ENCODE results near the gene FAM171A1. TPM values are rescaled to one million over a fixed set of nuclear protein-coding genes. Genes with fewer than 3 reads are reported as not detected.

FAM171A1 gene
- total and polyA plus RNA-seq, 2 experiments from 2014 or later = 24.4 to 29.5 TPM

DNA sequence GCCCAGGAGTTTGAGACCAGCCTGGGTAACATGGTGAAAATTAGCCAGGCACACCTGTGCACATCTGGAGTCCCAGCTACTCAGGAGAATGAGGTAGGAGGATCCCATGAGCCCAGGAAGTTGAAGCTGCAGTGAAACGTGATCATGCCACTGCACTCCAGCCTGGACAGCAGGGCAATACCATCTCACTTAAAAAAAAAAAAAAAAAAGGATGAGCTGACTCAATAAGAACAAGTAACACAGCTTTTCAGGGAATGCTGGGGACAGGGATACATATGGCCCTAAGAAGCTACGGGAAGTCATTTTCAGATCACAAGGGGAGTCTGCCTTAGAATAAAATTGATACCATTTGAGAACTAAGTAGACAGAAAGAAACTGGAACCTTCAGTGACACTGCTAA is 41.7 kb downstream of the FAM171A1 start:
- peaks cover 10% of the 10 kb centered on the region for H3K4me1 ChIP-seq (ENCODE audit: insufficient read depth)
- H2AFZ ChIP-seq = no peak overlapping the region
- H3K4me3 ChIP-seq = no peak overlapping the region
- peaks cover 64% of the 10 kb centered on the region for H3K79me2 ChIP-seq
- H3K27me3 ChIP-seq = no peaks in the 10 kb centered on the region
- H3K36me3 ChIP-seq (replicated peaks; ENCODE audit: insufficient read depth, low read depth) = no peaks in the 10 kb centered on the region
- H3K9me3 ChIP-seq (ENCODE audit: low read depth) = no peaks in the 10 kb centered on the region
- no peak for DNase-seq (ENCODE audit: low spot score)
- H4K20me1 ChIP-seq (ENCODE audit: insufficient read depth, poor library complexity, severe bottlenecking) = no peaks in the 10 kb centered on the region
- H3K9me2 ChIP-seq (replicated peaks; ENCODE audit: insufficient read depth) = no peaks in the 10 kb centered on the region
- H3K27ac ChIP-seq = no peak overlapping the region
- WGBS (ENCODE audit: low lambda C conversion rate, missing lambda C conversion rate) = 61% methylated on average over 2 of the region's 2 CpGs
- TF ChIP-seq EZH2 (IDR thresholded peaks at IDR 0.05; ENCODE audit: borderline replicate concordance) (no peak), EZH2phosphoT487 (IDR thresholded peaks at IDR 0.05; ENCODE audit: low read depth, severe bottlenecking, unreplicated experiment) (no peak)
- TF ChIP-seq, protein P1, sequence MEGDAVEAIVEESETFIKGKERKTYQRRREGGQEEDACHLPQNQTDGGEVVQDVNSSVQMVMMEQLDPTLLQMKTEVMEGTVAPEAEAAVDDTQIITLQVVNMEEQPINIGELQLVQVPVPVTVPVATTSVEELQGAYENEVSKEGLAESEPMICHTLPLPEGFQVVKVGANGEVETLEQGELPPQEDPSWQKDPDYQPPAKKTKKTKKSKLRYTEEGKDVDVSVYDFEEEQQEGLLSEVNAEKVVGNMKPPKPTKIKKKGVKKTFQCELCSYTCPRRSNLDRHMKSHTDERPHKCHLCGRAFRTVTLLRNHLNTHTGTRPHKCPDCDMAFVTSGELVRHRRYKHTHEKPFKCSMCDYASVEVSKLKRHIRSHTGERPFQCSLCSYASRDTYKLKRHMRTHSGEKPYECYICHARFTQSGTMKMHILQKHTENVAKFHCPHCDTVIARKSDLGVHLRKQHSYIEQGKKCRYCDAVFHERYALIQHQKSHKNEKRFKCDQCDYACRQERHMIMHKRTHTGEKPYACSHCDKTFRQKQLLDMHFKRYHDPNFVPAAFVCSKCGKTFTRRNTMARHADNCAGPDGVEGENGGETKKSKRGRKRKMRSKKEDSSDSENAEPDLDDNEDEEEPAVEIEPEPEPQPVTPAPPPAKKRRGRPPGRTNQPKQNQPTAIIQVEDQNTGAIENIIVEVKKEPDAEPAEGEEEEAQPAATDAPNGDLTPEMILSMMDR (IDR thresholded peaks at IDR 0.05; ENCODE audit: poor library complexity) = no peak
- no peak overlapping the region for H3K4me2 ChIP-seq

DNA sequence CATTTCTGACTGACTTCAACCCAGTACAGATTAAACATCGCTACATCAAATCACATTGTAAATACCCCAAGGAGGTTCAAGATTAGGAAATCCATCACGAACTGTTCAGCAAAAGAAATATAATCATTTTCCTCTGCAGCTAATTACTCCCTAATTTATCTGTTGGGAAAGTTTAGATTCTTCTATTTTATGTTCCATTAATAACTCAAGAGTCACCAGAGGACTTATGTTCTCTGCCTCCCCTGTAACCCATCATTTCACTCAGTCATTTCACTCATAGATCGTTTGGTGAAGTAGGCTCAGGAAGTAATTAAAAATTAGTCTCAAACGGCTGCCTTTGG is 45.2 kb downstream of the FAM171A1 start:
- 74% methylated on average over 4 of the region's 4 CpGs for WGBS (ENCODE audit: low lambda C conversion rate, missing lambda C conversion rate)
- no peaks in the 10 kb centered on the region for H4K20me1 ChIP-seq (ENCODE audit: insufficient read depth, poor library complexity, severe bottlenecking)
- TF ChIP-seq EZH2phosphoT487 (IDR thresholded peaks at IDR 0.05; ENCODE audit: low read depth, severe bottlenecking, unreplicated experiment) = no peak
- no peak for TF ChIP-seq EZH2 (IDR thresholded peaks at IDR 0.05; ENCODE audit: borderline replicate concordance)
- TF ChIP-seq, protein P1 (IDR thresholded peaks at IDR 0.05; ENCODE audit: poor library complexity) = no peak

DNA sequence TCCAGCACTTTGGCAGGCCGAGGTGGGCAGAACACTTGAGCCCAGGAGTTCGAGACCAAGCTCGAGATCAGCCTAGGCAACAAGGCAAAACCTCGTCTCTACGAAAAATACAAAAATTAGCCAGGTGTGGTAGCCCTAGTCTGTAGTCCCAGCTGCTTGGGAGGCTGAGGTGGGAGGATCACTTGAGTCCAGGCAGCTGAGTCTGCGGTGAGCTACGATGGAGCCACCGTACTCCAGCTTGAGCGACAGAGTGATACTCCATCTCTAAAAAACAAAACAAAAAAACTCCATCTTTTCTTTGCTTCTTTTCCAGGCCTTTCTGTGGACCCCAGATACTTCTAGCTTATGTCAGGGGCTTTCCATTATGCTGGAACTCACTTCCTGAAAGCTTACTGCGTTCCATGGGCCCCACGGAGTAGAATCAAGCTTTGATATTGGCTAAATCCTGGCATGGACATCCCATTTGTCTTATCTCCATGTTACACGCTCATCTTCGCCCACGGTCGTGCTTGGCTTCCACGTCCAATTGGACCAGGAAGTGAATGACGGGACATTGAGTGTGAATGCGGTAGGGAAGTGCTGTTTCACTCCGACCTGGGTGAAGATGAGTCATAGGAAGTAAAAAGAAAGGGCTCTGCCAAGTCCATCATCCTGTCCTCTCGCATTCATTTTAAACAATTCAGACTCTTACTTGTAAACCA is 45.7 kb downstream of the FAM171A1 start:
- no peak overlapping the region for H2AFZ ChIP-seq
- H4K20me1 ChIP-seq (ENCODE audit: insufficient read depth, poor library complexity, severe bottlenecking) = no peaks in the 10 kb centered on the region
- no peaks in the 10 kb centered on the region for H3K9me3 ChIP-seq (ENCODE audit: low read depth)
- 90% methylated on average over 20 of the region's 20 CpGs for WGBS (ENCODE audit: low lambda C conversion rate, missing lambda C conversion rate)
- H3K4me1 ChIP-seq (ENCODE audit: insufficient read depth) = peaks cover 25% of the 10 kb centered on the region
- H3K4me2 ChIP-seq = no peak overlapping the region
- H3K4me3 ChIP-seq = no peak overlapping the region
- no peaks in the 10 kb centered on the region for H3K9me2 ChIP-seq (replicated peaks; ENCODE audit: insufficient read depth)
- peaks cover 43% of the 10 kb centered on the region for H3K79me2 ChIP-seq
- no peaks in the 10 kb centered on the region for H3K27me3 ChIP-seq
- no peaks in the 10 kb centered on the region for H3K36me3 ChIP-seq (replicated peaks; ENCODE audit: insufficient read depth, low read depth)
- TF ChIP-seq, protein P1 (IDR thresholded peaks at IDR 0.05; ENCODE audit: poor library complexity) = no peak
- TF ChIP-seq EZH2 (IDR thresholded peaks at IDR 0.05; ENCODE audit: borderline replicate concordance) = no peak
- no peak for TF ChIP-seq EZH2phosphoT487 (IDR thresholded peaks at IDR 0.05; ENCODE audit: low read depth, severe bottlenecking, unreplicated experiment)
- no peak for DNase-seq (ENCODE audit: low spot score)
- no peak overlapping the region for H3K27ac ChIP-seq

More for the DNA sequence above, 45.2 kb downstream of the FAM171A1 start:
- Histone ChIP-seq H3K9me3 (ENCODE audit: low read depth) (no peaks in the 10 kb centered on the region), H3K36me3 (replicated peaks; ENCODE audit: insufficient read depth, low read depth) (no peaks in the 10 kb centered on the region), H3K27me3 (no peaks in the 10 kb centered on the region), H3K4me2 (no peak overlapping the region), H3K4me3 (no peak overlapping the region), H2AFZ (no peak overlapping the region), H3K27ac (no peak overlapping the region), H3K79me2 (peaks cover 41% of the 10 kb centered on the region), H3K9me2 (replicated peaks; ENCODE audit: insufficient read depth) (no peaks in the 10 kb centered on the region), H3K4me1 (ENCODE audit: insufficient read depth) (peaks cover 20% of the 10 kb centered on the region)
- DNase-seq (ENCODE audit: low spot score) = no peak
